Gastrocnemius medialis (tissue), 4 donors: ENCODE results near the gene RFPL3.

Experiments used
- CTCF ChIP-seq, 5 experiments: fragments of 450-650 bp in 3 of 5; fragments of 200-600 bp in 2 of 5; sonication (generic) in 2 of 5; IDR thresholded peaks in 4 of 5; conservative IDR thresholded peaks in 1 of 5; 1 replicate in 4 of 5; 2 replicates in 1 of 5; pipeline ENCODE4 v1.5.1; 2016 to 2019; ENCODE audit warnings: antibody characterized with exemption in 5 of 5, mild to moderate bottlenecking in 3 of 5, moderate library complexity in 3 of 5
- POLR2A ChIP-seq, 2 donors: fragments of 450-650 bp; IDR thresholded peaks; one replicate each; pipeline ENCODE4 v1.6.1; 2017; ENCODE audit warnings: antibody characterized with exemption in 2 of 2, mild to moderate bottlenecking in 2 of 2, moderate library complexity in 2 of 2

- no peak for TF ChIP-seq CTCF (IDR thresholded peaks at IDR 0.05 in 4 of 5, conservative IDR thresholded peaks at IDR 0.05 in 1 of 5)
- TF ChIP-seq POLR2A (IDR thresholded peaks at IDR 0.05) = no peak
These were observed 34.0 kb upstream of the RFPL3 start for GRCh38 chr22:32323513-32324164.
